Spinal cord (tissue), 10 donors: ENCODE results near the gene SYNM. TPM values are rescaled to one million over a fixed set of nuclear protein-coding genes. Genes with fewer than 3 reads are reported as not detected.
"Not testable (repeated sequence)": the region's sequence is repeated elsewhere in the genome, so short reads cannot be mapped to it uniquely, and the experiment has no call there.

Source experiments
- DNase-seq, 6 donors: peaks; one replicate each; pipeline versions ENCODE4 v3.0.0 to v3.0.0-alpha.2; 2013 to 2015; ENCODE audit warnings: low spot score in 6 of 6, low read depth in 4 of 6
- H3K27ac ChIP-seq: one replicate; pipeline ENCODE4 v1.5.1; 2013; ENCODE audit warnings: low read depth, low read length, control low read depth
- H3K27me3 ChIP-seq: one replicate; pipeline ENCODE4 v1.6.1; 2013; ENCODE audit warnings: low read length; ENCODE audit not compliant: control insufficient read depth, insufficient read depth
- H3K36me3 ChIP-seq: one replicate; pipeline ENCODE4 v1.6.1; 2013; ENCODE audit warnings: low read length; ENCODE audit not compliant: control insufficient read depth, insufficient read depth
- H3K4me1 ChIP-seq: one replicate; pipeline ENCODE4 v1.6.1; 2013; ENCODE audit warnings: low read length; ENCODE audit not compliant: control insufficient read depth, insufficient read depth
- H3K4me3 ChIP-seq: one replicate; pipeline ENCODE4 v1.5.1; 2013; ENCODE audit warnings: low read depth, low read length, control low read depth
- H3K9me3 ChIP-seq: one replicate; pipeline ENCODE4 v1.6.1; 2013; ENCODE audit warnings: low read length; ENCODE audit not compliant: control insufficient read depth, insufficient read depth
- WGBS: methylation state at CpG from one replicate; pipeline ENCODE4 v1.1.5; 2013; ENCODE audit warnings: missing lambda C conversion rate; ENCODE audit not compliant: insufficient coverage; 5-methylcytosine and 5-hydroxymethylcytosine counted together
- long read RNA-seq, 4 donors: transcript quantifications; one replicate each; lab custom pipeline, GENCODE V29; 2026
- polyA plus RNA-seq, 2 donors: library from polyadenylated mRNA; unstranded; fragments of 120-200 nt; gene quantifications; one replicate each; pipeline ENCODE4 v1.2.1, GENCODE V29; 2013; ENCODE audit not compliant: insufficient read length in 2 of 2
- total RNA-seq, 2 donors: library from RNA; depleted of rRNA in 1 of 2; stranded (reverse); fragments of 120-200 nt in 1 of 2; fragments of >200 nt in 1 of 2; gene quantifications; one replicate each; pipeline versions ENCODE4 v1.2.3 to v1.2.4, GENCODE V29; 2013 to 2014
- donor health status: healthy.

The SYNM gene, protein sequence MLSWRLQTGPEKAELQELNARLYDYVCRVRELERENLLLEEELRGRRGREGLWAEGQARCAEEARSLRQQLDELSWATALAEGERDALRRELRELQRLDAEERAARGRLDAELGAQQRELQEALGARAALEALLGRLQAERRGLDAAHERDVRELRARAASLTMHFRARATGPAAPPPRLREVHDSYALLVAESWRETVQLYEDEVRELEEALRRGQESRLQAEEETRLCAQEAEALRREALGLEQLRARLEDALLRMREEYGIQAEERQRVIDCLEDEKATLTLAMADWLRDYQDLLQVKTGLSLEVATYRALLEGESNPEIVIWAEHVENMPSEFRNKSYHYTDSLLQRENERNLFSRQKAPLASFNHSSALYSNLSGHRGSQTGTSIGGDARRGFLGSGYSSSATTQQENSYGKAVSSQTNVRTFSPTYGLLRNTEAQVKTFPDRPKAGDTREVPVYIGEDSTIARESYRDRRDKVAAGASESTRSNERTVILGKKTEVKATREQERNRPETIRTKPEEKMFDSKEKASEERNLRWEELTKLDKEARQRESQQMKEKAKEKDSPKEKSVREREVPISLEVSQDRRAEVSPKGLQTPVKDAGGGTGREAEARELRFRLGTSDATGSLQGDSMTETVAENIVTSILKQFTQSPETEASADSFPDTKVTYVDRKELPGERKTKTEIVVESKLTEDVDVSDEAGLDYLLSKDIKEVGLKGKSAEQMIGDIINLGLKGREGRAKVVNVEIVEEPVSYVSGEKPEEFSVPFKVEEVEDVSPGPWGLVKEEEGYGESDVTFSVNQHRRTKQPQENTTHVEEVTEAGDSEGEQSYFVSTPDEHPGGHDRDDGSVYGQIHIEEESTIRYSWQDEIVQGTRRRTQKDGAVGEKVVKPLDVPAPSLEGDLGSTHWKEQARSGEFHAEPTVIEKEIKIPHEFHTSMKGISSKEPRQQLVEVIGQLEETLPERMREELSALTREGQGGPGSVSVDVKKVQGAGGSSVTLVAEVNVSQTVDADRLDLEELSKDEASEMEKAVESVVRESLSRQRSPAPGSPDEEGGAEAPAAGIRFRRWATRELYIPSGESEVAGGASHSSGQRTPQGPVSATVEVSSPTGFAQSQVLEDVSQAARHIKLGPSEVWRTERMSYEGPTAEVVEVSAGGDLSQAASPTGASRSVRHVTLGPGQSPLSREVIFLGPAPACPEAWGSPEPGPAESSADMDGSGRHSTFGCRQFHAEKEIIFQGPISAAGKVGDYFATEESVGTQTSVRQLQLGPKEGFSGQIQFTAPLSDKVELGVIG (N-terminal part only)
- total RNA-seq, result 10 to 100 TPM; 14.1 to 32.5 TPM
- polyA plus RNA-seq, result 10 to 100 TPM; 26.8 to 30.1 TPM
- long read RNA-seq, donor 1, full-length matches to known transcripts, result 9 of 9 reads
- long read RNA-seq, donor 1, partial matches to known transcripts, result 0 of 9 reads
- long read RNA-seq, donor 1, other reads (novel, unspliced or antisense), result 0 of 9 reads
- long read RNA-seq, donor 2, result 0 reads
- long read RNA-seq, donor 3, full-length matches to known transcripts, result 9 of 9 reads
- long read RNA-seq, donor 3, partial matches to known transcripts, result 0 of 9 reads
- long read RNA-seq, donor 3, other reads (novel, unspliced or antisense), result 0 of 9 reads
- long read RNA-seq, donor 4, full-length matches to known transcripts, result 2 of 2 reads
- long read RNA-seq, donor 4, partial matches to known transcripts, result 0 of 2 reads
- long read RNA-seq, donor 4, other reads (novel, unspliced or antisense), result 0 of 2 reads

DNA sequence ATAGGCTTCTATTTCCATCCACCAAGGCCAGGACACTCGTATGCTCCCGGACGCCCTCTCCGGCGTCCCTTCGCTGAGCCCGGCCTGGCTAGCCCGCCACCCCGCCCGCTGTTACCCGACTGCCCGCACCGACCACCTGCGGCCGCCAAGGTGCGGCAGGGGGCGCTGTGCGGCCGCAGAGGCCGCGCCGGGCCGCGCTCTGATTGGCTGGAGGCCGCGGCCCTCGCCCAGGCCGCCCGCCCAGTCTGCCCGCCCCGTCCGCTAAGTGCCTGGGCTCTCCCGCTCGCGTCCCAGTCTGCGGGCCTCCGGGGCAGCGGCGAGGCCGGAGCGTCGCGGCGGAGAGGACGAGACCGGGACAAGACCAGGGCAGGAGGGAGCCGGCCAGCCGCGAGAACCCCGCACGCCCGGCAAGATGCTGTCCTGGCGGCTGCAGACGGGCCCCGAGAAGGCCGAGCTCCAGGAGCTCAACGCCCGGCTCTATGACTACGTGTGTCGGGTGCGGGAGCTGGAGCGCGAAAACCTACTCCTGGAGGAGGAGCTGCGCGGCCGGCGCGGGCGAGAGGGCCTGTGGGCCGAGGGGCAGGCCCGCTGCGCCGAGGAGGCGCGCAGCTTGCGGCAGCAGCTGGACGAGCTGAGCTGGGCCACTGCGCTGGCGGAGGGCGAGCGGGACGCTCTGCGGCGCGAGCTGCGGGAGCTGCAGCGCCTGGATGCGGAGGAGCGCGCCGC, at the start of gene SYNM:
Gene SYNM (plus strand): TSS at position 293 of the 726 bp plus-strand sequence. CDS start 120 bp downstream, at position 413.
- DNase-seq, result peak in 3 of 6 donors; percentile 52 to 89 (median 83)
- WGBS, result under 1% methylated on average over 91 of the region's 91 CpGs
- H3K27ac ChIP-seq, result no peak within 1 kb of the TSS

DNA sequence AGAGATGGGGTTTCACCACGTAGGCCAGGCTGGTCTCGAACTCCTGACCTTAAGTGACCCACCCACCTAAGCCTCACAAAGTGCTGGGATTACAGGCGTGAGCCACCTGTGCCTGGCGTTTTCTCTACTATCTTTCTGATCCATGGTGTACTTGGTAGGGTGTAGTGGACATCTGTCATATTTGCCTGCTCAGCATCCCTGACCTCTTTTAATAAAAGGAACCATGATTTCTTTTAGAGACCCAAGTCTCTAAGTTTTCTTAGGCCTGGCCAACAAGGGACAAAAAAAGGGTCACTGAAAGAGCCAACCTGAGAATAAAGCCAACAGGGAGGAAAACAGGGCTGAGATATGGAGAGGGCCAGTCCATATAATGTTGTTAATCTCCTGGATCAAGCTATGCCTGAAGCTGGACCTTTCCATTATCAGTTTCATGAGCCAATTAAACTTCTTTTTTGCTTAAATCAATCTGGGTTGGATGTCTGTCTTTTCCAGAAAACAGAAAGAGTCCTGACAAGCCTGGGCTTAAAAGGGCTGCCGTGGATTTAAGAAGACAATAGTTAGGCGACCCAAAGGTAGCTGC, 49.2 kb upstream of the SYNM start:
- Histone ChIP-seq H3K9me3 (no peaks in the 10 kb centered on the region), H3K27me3 (no peaks in the 10 kb centered on the region), H3K27ac (no peak overlapping the region), H3K4me3 (no peak overlapping the region), H3K36me3 (no peaks in the 10 kb centered on the region), H3K4me1 (peaks cover 18% of the 10 kb centered on the region)
- no peak for DNase-seq
- WGBS, result no CpG with 5 or more reads among the region's 6 CpGs

More for the DNA sequence above, at the start of gene SYNM:
- peak within 1 kb of the TSS; percentile 35 for H3K4me3 ChIP-seq
- H3K4me1 ChIP-seq, result peaks cover 33% of the 10 kb centered on the region
- H3K36me3 ChIP-seq, result no peaks in the 10 kb centered on the region
- H3K9me3 ChIP-seq, result no peaks in the 10 kb centered on the region
- peaks cover 18% of the 10 kb centered on the region for H3K27me3 ChIP-seq

DNA sequence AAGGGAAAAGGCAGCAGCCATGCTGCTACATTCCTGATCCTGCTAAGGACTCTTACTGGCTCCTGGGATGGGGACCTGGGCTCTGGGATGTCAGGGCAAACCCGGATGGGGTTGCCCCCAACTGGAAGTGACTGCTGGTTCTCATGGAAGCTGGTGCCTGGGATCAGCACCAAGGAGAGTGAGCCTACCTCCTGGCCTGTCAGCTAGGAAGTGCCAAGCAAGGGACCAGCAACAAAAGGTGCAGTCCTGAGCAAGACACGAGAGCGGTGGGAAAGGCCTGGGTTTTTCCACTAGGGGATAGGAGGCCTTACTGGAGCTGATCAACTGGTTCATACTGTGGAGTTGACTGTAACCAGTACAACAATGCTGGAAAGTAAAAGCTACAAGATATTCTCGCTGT, 47.9 kb upstream of the SYNM start:
- Histone ChIP-seq H3K27ac (no peak overlapping the region), H3K36me3 (no peaks in the 10 kb centered on the region), H3K4me3 (no peak overlapping the region), H3K27me3 (no peaks in the 10 kb centered on the region), H3K4me1 (peaks cover 18% of the 10 kb centered on the region), H3K9me3 (no peaks in the 10 kb centered on the region)
- no peak for DNase-seq
- 76% methylated on average over 3 of the region's 4 CpGs for WGBS

DNA sequence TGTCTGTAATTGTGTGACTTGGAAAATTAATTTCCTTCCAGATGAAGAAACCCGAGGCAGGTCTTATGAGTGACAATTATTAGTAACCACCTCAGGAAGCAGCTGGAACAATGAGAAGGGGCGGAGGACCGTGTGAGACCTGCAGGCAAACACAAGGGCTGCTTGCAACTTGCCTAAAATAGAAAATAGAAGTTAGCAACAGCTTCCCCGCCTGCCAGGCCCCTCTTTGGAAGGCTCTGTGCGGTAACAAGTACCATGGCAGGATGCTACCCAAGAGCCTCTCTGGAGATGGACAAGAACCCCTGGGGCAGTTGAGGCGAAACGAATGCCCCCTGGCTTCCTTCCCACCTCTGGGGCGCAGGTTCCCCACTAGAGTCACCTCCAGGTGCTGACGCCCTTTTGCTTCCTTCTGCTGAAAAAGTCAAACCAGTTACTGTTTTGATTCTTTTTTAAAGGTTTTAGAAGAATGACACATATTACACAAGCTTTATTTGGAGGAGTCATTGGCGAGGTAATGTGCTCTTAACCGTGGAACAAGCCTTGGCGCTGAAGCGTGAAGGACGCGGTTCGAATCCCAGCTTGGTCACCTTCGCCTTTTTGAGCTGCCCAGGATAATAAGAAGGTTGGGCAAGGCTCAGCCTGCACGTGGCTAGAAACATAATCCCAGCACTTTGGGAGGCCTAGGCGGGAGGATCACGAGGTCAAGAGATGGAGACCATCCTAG, 47.0 kb upstream of the SYNM start:
- H3K4me3 ChIP-seq, result no peak overlapping the region
- no peaks in the 10 kb centered on the region for H3K27me3 ChIP-seq
- no peaks in the 10 kb centered on the region for H3K36me3 ChIP-seq
- no peak overlapping the region for H3K27ac ChIP-seq
- no peak for DNase-seq
- peaks cover 18% of the 10 kb centered on the region for H3K4me1 ChIP-seq
- H3K9me3 ChIP-seq, result no peaks in the 10 kb centered on the region
- WGBS, result 75% methylated on average over 19 of the region's 20 CpGs

DNA sequence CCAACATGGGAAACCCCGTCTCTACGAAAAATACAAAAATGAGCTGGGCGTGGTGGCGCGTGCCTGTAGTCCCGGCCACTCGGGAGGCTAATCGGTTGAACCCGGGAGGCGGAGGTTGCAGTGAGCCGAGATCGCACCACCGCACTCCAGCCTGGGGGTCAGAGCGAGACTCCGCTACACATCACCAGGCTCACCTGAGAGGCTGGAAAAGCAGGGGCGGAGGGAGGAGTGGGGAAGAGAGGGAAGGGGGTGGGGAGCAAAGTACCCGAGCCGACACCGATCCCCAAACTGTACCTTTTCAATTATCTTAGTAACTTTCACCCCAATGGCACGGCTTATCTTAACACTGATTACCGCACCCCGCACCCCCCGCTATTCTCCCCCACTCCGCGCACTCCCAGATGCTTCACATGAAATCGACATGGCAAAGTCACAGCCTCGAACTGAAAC, 46.4 kb upstream of the SYNM start:
- 59% methylated on average over 16 of the region's 27 CpGs for WGBS
- H3K36me3 ChIP-seq, result no peaks in the 10 kb centered on the region
- H3K4me1 ChIP-seq, result peaks cover 18% of the 10 kb centered on the region
- peak overlapping the region; percentile 26 for H3K4me3 ChIP-seq
- H3K9me3 ChIP-seq, result no peaks in the 10 kb centered on the region
- H3K27me3 ChIP-seq, result no peaks in the 10 kb centered on the region
- DNase-seq, result no peak
- H3K27ac ChIP-seq, result no peak overlapping the region

DNA sequence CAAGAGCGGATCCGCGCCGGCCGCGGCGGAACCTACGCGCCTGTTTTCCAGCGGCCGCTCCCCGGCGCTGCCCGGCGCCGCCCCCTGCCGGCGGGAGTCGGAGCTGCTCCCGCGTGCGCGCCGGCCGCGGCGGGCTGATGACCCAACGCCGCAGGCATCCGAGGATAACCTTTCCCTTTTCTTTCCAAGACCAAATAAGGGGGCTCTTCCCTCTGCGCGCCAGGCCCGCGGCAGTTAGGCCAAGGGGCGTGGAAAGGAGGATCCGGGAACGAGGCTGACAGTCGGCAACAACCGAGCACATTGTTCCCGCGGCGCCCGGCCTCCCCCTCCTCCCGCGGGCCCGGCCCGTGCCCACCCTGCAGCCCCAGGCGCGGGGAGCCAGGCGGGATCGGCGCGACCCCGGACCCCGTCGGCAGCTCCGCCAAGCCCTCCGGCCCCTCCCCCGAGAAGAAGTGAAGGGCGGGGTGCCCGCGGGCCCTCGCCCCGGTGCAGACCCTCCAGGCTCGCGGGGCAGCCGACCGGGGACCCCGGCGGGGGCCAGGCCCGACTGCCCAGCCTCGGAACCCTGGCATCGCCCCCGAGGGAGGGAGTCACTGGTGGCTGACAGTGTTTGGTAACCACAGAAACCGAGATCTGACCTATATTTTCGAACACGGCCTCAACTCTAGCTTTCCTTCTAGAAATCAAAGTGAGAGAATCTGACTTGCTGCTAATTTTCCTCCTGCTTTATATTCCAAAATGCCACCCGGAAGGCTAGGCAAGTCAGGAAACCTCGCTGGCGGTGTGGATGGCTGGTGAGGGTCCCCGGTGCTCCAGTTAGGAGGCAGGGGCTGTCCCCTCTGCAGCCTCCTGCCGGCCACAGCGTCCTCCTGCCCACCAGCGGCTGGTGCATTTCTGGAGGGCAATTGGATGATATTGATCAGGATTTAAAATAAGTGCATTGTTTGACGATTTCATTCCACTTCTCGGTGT, 45.6 kb upstream of the SYNM start:
- Histone ChIP-seq H3K4me3 (peak overlapping the region; percentile 49), H3K27me3 (no peaks in the 10 kb centered on the region), H3K4me1 (peaks cover 18% of the 10 kb centered on the region), H3K36me3 (no peaks in the 10 kb centered on the region), H3K9me3 (no peaks in the 10 kb centered on the region), H3K27ac (peak overlapping the region; percentile 90)
- peak; percentile 39 to 91 (median 50) for DNase-seq
- WGBS, result 1% methylated on average over 74 of the region's 86 CpGs

DNA sequence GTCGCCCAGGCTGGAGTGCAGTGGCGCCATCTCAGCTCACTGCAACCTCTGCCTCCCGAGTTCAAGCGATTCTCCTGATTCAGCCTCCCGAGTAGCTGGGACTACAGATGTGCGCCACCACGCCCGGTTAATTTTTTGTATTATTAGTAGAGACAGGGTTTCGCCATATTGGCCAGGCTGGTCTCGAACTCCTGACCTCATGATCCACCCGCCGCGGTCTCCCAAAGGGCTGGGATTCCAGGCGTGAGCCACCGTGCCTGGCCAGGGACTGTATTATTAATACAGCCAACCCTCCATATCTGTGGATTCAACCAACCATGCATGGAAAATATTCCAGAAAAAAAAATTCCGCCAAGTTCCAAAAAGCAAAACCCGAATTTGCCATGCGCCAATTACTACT, 44.7 kb upstream of the SYNM start:
- not testable (repeated sequence) for H3K9me3 ChIP-seq, DNase-seq, H3K36me3 ChIP-seq, H3K4me3 ChIP-seq, H3K27ac ChIP-seq, H3K27me3 ChIP-seq
- peaks cover 18% of the 10 kb centered on the region for H3K4me1 ChIP-seq
- 94% methylated on average over 14 of the region's 18 CpGs for WGBS
